Measurements from ENCODE around the gene SYPL1.

GRCh38 chr7:106112972-106113421 is 885 bp upstream of the SYPL1 start:
- TF ChIP-seq CTCF (IDR thresholded peaks at IDR 0.05; ENCODE audit: insufficient read depth, low read depth, low read length) = no peak
- no peak for TF ChIP-seq EZH2 (IDR thresholded peaks at IDR 0.05; ENCODE audit: insufficient read depth, low read length)

Measured in astrocyte (in vitro differentiated cells and primary cell).